Measurements from ENCODE around the gene FKBP1A. TPM values are rescaled to one million over a fixed set of nuclear protein-coding genes. Genes with fewer than 3 reads are reported as not detected.
A peak's percentile ranks its signal among the peaks of the same experiment; 100 is the strongest.

FKBP1A gene
- total and polyA plus RNA-seq, 9 of the 15 experiments (the other 6 are each of a cell fraction or from before 2014, with no cell fraction given) = 48.8 to 502 (median 89.6) TPM

DNA sequence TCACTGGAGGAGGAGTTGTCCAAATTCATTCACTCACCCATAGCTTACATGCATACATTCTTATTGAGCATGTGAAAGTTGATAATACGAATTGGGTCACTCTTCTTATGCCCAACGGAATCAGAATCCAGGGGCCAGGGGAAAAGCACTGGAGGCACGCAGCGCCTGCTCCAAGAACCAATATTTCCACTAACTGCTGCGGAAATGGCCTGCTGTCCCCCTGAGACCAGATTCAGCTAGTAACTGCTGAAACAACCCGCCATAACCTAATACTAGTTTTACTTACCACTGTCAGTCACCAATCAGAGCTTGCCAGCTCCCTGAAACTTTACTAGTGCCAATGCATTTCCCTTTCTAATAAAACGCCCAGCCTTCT lies 641 bp upstream of the FKBP1A start (continued):
- TF ChIP-seq, protein P1, sequence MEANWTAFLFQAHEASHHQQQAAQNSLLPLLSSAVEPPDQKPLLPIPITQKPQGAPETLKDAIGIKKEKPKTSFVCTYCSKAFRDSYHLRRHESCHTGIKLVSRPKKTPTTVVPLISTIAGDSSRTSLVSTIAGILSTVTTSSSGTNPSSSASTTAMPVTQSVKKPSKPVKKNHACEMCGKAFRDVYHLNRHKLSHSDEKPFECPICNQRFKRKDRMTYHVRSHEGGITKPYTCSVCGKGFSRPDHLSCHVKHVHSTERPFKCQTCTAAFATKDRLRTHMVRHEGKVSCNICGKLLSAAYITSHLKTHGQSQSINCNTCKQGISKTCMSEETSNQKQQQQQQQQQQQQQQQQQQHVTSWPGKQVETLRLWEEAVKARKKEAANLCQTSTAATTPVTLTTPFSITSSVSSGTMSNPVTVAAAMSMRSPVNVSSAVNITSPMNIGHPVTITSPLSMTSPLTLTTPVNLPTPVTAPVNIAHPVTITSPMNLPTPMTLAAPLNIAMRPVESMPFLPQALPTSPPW (CRISPR knock-in tag; IDR thresholded peaks at IDR 0.05) = no peak
- TF ChIP-seq ZNF24 (IDR thresholded peaks at IDR 0.05) (no peak), SRSF9 (IDR thresholded peaks at IDR 0.05; ENCODE audit: borderline replicate concordance, low read depth, low read length) (no peak), TAF15 (IDR thresholded peaks at IDR 0.05; ENCODE audit: low read depth, low read length) (no peak), LARP7 (IDR thresholded peaks at IDR 0.05) (no peak), ZNF124 (CRISPR knock-in tag; IDR thresholded peaks at IDR 0.05) (no peak)

GRCh38 chr20:1392443-1392692 lies 486 bp downstream of the FKBP1A start:
- no peak for DNase-seq (ENCODE audit: extremely low read depth in 1 of 4, low spot score in 3 of 4)
- Histone ChIP-seq H3K27ac (ENCODE audit: extremely low read depth, low read depth, low read length) (peak overlapping the region; percentile 66), H3K4me2 (ENCODE audit: insufficient read depth, low read length) (peak overlapping the region; percentile 90), H3K9me3 (replicated peaks; ENCODE audit: control insufficient read depth, insufficient read depth, low read depth, low read length) (no peaks in the 10 kb centered on the region; the same call in 1 of the 2 replicates), H3K79me2 (ENCODE audit: control insufficient read depth, insufficient read depth, low read length) (peaks cover 59% of the 10 kb centered on the region), H4K20me1 (replicated peaks; ENCODE audit: control insufficient read depth, insufficient read depth, low read length) (peaks cover 29% of the 10 kb centered on the region), H3K36me3 (ENCODE audit: control insufficient read depth, insufficient read depth, low read length) (peaks cover 30% of the 10 kb centered on the region; the same call in 2 of the 3 replicates), H3K27me3 (ENCODE audit: control insufficient read depth in 2 of 2, insufficient read depth in 2 of 2, low read length in 2 of 2) (no peaks in the 10 kb centered on the region; a peak in 1 of 5 replicates), H3K4me3 (peak overlapping the region; percentile 93), H3K9me1 (ENCODE audit: control insufficient read depth, insufficient read depth, low read length) (peaks cover 4% of the 10 kb centered on the region), H2AFZ (ENCODE audit: low read depth, low read length) (no peak overlapping the region; the same call in 1 of the 2 replicates), H3K9ac (ENCODE audit: insufficient read depth in 1 of 2, low read depth in 2 of 2, low read length in 2 of 2) (peak overlapping the region; percentile 79 to 93), H3K4me1 (replicated peaks in 1 of 2; ENCODE audit: control insufficient read depth in 2 of 2, insufficient read depth in 2 of 2, low read length in 2 of 2) (peaks cover 14 to 23% of the 10 kb centered on the region in 2 experiments; a peak in 4 of 5 replicates)
- TF ChIP-seq KDM1A (IDR thresholded peaks at IDR 0.05) (no peak), NR0B1 (IDR thresholded peaks at IDR 0.05; ENCODE audit: partially characterized antibody) (no peak), KLF10 (CRISPR knock-in tag; IDR thresholded peaks at IDR 0.05) (no peak), ZNF76 (CRISPR knock-in tag; IDR thresholded peaks at IDR 0.05; ENCODE audit: borderline replicate concordance) (no peak), CHD1 (IDR thresholded peaks at IDR 0.05; ENCODE audit: low read length) (peak; percentile 64)
- ChIA-PET POLR2A (interaction anchor here (1.5 to 1.8 kb wide), 3 partner anchors 10 to 179 kb away, joined by 3 to 10 read pairs (median 3); no protein-coding TSS in a partner anchor), CTCF (ENCODE audit: low intra/inter-chr PET ratio) (no interaction called here)
- 0% methylated on average over 3 of the region's 13 CpGs for WGBS (ENCODE audit: insufficient coverage, low coverage, missing lambda C conversion rate)
- no TSS peak for BruUV-seq (replicated peaks)
- in situ Hi-C loops (cut with MboI) = no loop called here
- intact Hi-C loops (cut with micrococcal nuclease) = loop anchor here (5.0 to 10.0 kb wide), 2 partner anchors 65 to 178 kb away; partner anchors contain the start of gene SDCBP2
- ATAC-seq = peak; percentile 72
- FAIRE-seq = no peak

Data from K562 (cell line).